Measurements from ENCODE around the gene RNF4.
"Not testable (repeated sequence)": the region's sequence is repeated elsewhere in the genome, so short reads cannot be mapped to it uniquely, and the experiment has no call there.

GRCh38 chr4:2429945-2430757 is 38.8 kb upstream of the RNF4 start:
- TF ChIP-seq CTCF, POLR2A (IDR thresholded peaks at IDR 0.05): not testable (repeated sequence)

Measured in body of pancreas (tissue), 4 donors.